ENCODE data around the gene ZNF620.
A peak's percentile ranks its signal among the peaks of the same experiment; 100 is the strongest.
"Not testable (repeated sequence)": the region's sequence is repeated elsewhere in the genome, so short reads cannot be mapped to it uniquely, and the experiment has no call there.

Gene ZNF620

GRCh38 chr3:40505599-40506462, at the start of gene ZNF620:
Gene ZNF620 (plus strand): TSS chr3:40506039. CDS start chr3:40506353, 314 bp downstream.
- peak; percentile 14 for DNase-seq (ENCODE audit: low read depth)

GRCh38 chr3:40456279-40456939, 49.4 kb upstream of the ZNF620 start:
- DNase-seq (ENCODE audit: low read depth), result no peak

GRCh38 chr3:40456940-40457823, 48.7 kb upstream of the ZNF620 start, which contains the start of gene RPL14:
Gene RPL14 (plus strand): TSS chr3:40457339. CDS start chr3:40457472, 133 bp downstream.
- peak; percentile 92 for DNase-seq (ENCODE audit: low read depth)

GRCh38 chr3:40458473-40458872, 47.4 kb upstream of the ZNF620 start:
- DNase-seq (ENCODE audit: low read depth), result no peak

- not testable (repeated sequence) for DNase-seq (ENCODE audit: low read depth)
Observed at GRCh38 chr3:40460481-40460880, 45.4 kb upstream of the ZNF620 start.

- DNase-seq (ENCODE audit: low read depth), result no peak
Observed at GRCh38 chr3:40461161-40461560, 44.7 kb upstream of the ZNF620 start.

- not testable (repeated sequence) for DNase-seq (ENCODE audit: low read depth)
Observed at GRCh38 chr3:40462838-40463237, 43.0 kb upstream of the ZNF620 start.

GRCh38 chr3:40463579-40463978, 42.3 kb upstream of the ZNF620 start:
- DNase-seq (ENCODE audit: low read depth), result no peak

GRCh38 chr3:40464339-40465110, 41.3 kb upstream of the ZNF620 start:
- DNase-seq (ENCODE audit: low read depth), result no peak

GRCh38 chr3:40465111-40465407, 40.8 kb upstream of the ZNF620 start:
- no peak for DNase-seq (ENCODE audit: low read depth)

GRCh38 chr3:40465456-40465855, 40.4 kb upstream of the ZNF620 start:
- DNase-seq (ENCODE audit: low read depth), result no peak

GRCh38 chr3:40468018-40468417, 37.8 kb upstream of the ZNF620 start:
- no peak for DNase-seq (ENCODE audit: low read depth)

GRCh38 chr3:40470701-40471100, 35.1 kb upstream of the ZNF620 start:
- no peak for DNase-seq (ENCODE audit: low read depth)

GRCh38 chr3:40476478-40477470, 29.1 kb upstream of the ZNF620 start, which contains the start of gene ZNF619:
Gene ZNF619 (plus strand): TSS chr3:40477122. CDS start chr3:40477980, 858 bp downstream.
- peak; percentile 19 for DNase-seq (ENCODE audit: low read depth)

GRCh38 chr3:40477666-40478065, 28.2 kb upstream of the ZNF620 start:
- no peak for DNase-seq (ENCODE audit: low read depth)

GRCh38 chr3:40487172-40487571, 18.7 kb upstream of the ZNF620 start:
- no peak for DNase-seq (ENCODE audit: low read depth)

- DNase-seq (ENCODE audit: low read depth), result no peak
Observed at GRCh38 chr3:40490916-40491315, 14.9 kb upstream of the ZNF620 start.

- no peak for DNase-seq (ENCODE audit: low read depth)
Observed at GRCh38 chr3:40494698-40495097, 11.1 kb upstream of the ZNF620 start.

- no peak for DNase-seq (ENCODE audit: low read depth)
Observed at GRCh38 chr3:40497288-40497687, 8.6 kb upstream of the ZNF620 start.

GRCh38 chr3:40499952-40500351, 5.9 kb upstream of the ZNF620 start:
- DNase-seq (ENCODE audit: low read depth), result no peak

Measured in activated gamma-delta T cell treated with anti-CD3 and anti-CD28 coated beads, Interleukin-2, amount 50 U/mL, for 16 hours (primary cell).